Spleen (tissue), 7 donors: Measurements from ENCODE around the gene NADK.
"Not testable (repeated sequence)": the region's sequence is repeated elsewhere in the genome, so short reads cannot be mapped to it uniquely, and the experiment has no call there.

Experiments
- CTCF ChIP-seq, 11 experiments: fragments of 200-600 bp in 7 of 11; fragments of 450-650 bp in 4 of 11; sonication (generic) in 4 of 11; IDR thresholded peaks in 8 of 11; conservative IDR thresholded peaks in 3 of 11; 1 replicate in 7 of 11; 2 replicates in 4 of 11; pipeline versions ENCODE4 v1.4.0 to v1.8.0; 2016 to 2021; ENCODE audit warnings: antibody characterized with exemption in 11 of 11, inconsistent platforms in 4 of 11, mild to moderate bottlenecking in 1 of 11
- POLR2AphosphoS5 ChIP-seq, 3 donors: sonication (generic); formaldehyde crosslinking; IDR thresholded peaks; one replicate each; pipeline ENCODE4 v1.5.1; 2017; ENCODE audit warnings: antibody characterized with exemption in 3 of 3
- donor health status: DM: no; HTN: no; CAD: no; lungs with moderate emphysema.
- donor health status: DM: no; HTN: no; CAD: no.
- donor health status: DM: no; HTN: no; CAD: no.

- TF ChIP-seq CTCF (IDR thresholded peaks at IDR 0.05 in 8 of 11, conservative IDR thresholded peaks at IDR 0.05 in 3 of 11); POLR2AphosphoS5 (IDR thresholded peaks at IDR 0.05): not testable (repeated sequence)
Observed at GRCh38 chr1:1749941-1750340, 28.3 kb downstream of the NADK start.
